ENCODE results near the gene SCN11A.

DNA sequence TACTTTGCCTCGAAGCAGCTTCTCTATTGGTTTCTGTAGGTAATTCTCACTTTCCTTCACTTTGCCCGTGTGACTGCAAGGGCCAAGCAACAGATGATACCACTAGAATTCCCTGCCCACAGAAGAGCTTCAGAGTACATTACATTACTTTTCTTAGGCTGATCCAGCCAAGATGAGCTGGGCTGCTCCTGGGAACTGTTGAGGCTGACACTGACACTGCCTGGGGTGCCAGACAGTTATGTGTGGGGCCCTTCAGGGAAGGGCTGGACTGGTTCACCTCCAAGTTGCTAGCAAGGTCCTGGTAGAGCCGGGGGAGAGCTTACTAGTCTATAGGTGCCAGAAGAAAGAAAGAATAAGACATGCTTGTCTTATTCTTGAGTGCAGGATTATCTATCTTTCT, 36.7 kb upstream of the SCN11A start:
- TF ChIP-seq ARNT (IDR thresholded peaks at IDR 0.05) = no peak
- TF ChIP-seq FOXM1 (IDR thresholded peaks at IDR 0.05; ENCODE audit: borderline replicate concordance) = no peak
- TF ChIP-seq TARDBP (IDR thresholded peaks at IDR 0.05) = no peak
- no peak for TF ChIP-seq SUZ12 (IDR thresholded peaks at IDR 0.05)
- TF ChIP-seq NFRKB (IDR thresholded peaks at IDR 0.05) = no peak
- no peak for TF ChIP-seq HDGF (IDR thresholded peaks at IDR 0.05; ENCODE audit: borderline replicate concordance)
- TF ChIP-seq PKNOX1 (IDR thresholded peaks at IDR 0.05) = no peak

Data from HEK293T (cell line).